Measurements from ENCODE around the gene CNOT8.
A peak's percentile ranks its signal among the peaks of the same experiment; 100 is the strongest.
"Not testable (repeated sequence)": the region's sequence is repeated elsewhere in the genome, so short reads cannot be mapped to it uniquely, and the experiment has no call there.

CNOT8 gene

DNA sequence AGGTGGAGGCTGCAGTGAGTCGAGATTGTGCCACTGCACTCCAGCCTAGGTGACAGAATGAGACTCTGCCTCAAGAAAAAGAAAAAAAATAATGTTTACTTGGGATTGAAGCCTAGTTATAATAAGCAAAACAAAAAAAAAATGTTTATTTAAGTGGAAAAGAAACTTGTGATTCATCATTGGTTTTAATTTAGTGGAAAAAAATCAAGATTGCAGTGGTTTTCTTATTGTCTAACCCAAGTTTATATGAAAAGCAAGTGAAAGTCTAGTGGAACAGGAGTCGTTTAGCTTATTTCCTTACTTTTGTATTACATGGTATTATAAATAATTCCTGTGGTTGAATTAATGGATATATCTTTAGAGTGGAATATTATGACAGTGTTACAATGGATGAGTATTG, 8.4 kb downstream of the CNOT8 start:
- no peak for DNase-seq

- DNase-seq, result peak in 1 of 4 experiments; percentile 12
Observed at GRCh38 chr5:154868702-154869101, 10.3 kb downstream of the CNOT8 start.

DNA sequence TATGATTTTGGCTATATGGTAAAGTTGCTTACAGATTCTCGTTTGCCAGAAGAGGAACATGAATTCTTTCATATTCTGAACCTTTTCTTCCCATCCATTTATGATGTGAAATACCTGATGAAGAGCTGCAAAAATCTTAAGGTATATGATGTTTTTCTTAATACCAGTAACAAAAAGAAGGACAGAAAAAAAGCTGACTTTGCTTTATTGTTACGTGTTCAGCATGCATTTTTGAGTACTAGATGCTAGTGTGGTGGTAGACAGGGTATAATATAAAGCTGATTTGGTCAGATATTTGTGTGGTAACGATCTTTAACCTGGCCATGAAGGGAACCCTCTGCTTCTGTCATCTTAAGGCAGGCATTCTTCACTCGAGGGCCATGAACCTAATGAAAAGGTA, 13.3 kb downstream of the CNOT8 start:
- DNase-seq, result no peak

DNA sequence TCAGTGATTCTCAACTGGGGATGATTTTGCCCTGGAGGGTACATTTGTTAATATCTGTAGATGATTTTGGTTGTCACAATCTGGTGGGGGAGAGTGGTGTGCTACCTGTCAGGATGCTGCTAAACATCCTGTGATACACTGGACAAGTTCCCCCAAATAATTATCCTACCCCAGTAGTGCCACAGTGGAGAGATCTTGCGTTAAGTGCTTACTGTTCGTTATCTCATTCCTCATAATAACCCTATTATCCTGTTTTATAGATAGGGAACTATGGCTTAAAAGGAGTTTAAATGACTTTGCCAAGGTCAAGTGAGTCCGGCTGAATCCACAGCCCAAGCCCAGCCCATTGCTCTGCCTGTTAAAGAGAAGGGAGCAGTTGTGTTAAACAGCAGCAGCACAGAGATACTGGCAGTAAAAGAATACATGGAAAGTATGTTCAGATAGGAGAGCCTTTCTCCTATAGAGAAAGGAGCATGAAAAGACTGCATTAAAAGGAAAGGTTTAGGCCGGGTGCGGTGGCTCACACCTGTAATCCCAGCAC, 15.4 kb downstream of the CNOT8 start:
- no peak for DNase-seq

- DNase-seq, result peak in 1 of 4 experiments; percentile 25
Observed at GRCh38 chr5:154878642-154879335, 20.4 kb downstream of the CNOT8 start.

- DNase-seq, result no peak
Observed at GRCh38 chr5:154881986-154882385, 23.6 kb downstream of the CNOT8 start.

DNA sequence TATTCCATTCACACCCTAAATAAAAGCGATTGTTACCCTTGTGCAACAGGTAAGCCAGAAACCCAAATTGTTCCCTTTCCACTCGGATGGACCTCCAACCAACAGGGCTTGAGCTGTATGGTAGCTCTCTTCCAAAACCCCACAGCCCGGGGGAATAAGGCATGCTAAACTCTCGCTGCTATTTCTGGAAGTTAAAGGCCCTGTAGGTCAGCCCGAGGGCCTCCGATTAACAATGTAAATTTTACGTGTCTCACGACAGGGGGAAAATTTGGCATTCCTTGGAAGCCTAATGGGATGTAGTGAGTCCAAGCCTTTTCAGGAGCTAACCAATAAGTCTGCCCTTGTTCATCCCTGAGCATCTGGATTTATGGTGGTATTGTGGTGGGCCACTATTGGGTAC, 26.0 kb downstream of the CNOT8 start:
- no peak for DNase-seq

DNA sequence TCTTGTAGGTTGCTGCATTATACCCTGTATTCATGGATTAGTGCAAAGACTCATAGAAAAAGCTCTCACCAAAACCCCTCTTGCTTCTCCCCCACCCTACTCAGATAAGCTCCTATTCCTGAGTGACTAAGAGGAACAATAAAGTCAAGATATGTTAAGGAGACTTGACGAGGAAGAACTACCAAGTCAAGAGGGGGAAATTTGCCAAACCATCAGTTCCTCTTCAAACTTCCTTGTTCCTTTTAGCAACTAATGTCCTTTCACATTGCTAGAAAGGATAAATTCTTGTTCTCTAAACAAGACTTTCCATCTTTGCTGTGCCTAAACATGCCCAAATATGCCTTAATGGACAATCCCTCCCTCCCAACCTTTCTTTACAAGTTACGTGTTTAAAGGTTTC, 27.0 kb downstream of the CNOT8 start:
- DNase-seq, result peak; percentile 40 to 77 (median 67)

DNA sequence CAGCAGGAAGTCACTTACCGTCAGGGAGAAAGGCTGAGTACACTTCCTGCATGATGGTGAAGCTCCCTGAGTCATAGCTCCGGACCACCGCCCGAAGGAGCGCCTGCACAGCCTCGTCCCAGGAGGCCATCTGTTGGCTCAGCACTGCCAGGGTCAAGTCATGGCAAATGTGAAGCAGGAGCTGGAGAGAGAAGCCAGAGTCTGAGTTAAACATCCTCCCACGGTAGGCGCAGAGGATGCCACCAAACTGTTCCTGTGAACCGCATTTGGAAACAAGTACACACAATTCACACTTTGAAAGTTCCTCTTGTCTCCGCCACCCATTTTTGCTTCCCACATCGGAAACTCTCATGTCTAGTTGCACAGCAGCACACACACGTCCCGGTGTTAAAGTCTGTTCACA, 33.9 kb downstream of the CNOT8 start:
- no peak for DNase-seq

GRCh38 chr5:154893381-154893780, 35.0 kb downstream of the CNOT8 start:
- no peak for DNase-seq

- DNase-seq, result no peak
Observed at GRCh38 chr5:154895606-154896561, 37.5 kb downstream of the CNOT8 start.

DNA sequence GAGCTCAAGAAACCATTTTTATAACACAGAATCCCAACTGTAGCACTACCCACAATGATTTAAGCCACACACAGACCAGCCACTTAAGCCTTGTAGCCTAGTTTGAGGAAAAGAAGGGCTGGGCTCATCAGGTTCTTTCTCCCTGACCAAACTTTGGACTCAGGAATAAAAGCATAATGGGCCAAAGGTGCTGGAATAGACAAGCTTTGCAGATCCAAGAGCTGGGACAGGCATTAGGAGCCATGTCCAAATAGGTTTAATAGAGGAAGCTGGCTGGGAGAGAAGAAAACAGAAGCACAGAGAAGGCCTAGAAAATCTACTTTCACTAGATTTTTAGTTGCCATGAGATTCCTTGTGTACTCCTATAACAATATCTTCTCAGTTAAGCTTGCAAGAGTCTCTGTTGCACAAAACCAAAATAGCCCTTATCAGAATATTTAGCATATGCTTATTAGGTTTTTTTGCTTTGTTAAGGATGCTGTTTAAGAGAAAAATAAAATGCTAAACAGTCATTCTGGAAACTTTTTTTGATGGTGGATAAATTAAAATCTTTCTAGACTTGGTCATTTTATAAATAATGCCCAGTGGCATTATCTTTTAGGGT, 38.2 kb downstream of the CNOT8 start:
- no peak for DNase-seq

DNA sequence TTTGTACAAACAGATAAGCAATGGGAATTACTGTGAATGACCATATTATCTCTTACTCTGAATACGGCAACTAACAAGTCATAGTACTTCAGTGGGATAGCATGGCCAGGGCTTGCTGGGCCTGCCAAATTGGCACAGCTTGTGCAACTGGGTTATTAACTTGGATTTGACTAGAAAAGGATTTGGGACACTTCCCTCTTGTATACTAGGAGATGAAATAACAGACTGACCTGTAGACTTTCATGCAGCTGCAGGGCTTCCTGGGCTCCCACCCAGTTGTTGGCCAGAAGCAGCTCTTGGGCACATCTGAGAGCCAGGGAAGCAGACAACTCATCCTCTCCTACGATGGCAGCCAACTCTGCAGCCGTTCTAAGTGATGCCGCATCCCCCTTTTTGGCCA, 39.8 kb downstream of the CNOT8 start:
- DNase-seq, result no peak

- no peak for DNase-seq
Observed at GRCh38 chr5:154899151-154899816, 40.9 kb downstream of the CNOT8 start.

GRCh38 chr5:154900066-154900465, 41.6 kb downstream of the CNOT8 start:
- DNase-seq, result no peak

- DNase-seq, result no peak
Observed at GRCh38 chr5:154901276-154901675, 42.8 kb downstream of the CNOT8 start.

- no peak for DNase-seq
Observed at GRCh38 chr5:154901913-154902312, 43.5 kb downstream of the CNOT8 start.

GRCh38 chr5:154905601-154906000, 47.2 kb downstream of the CNOT8 start:
- DNase-seq, result not testable (repeated sequence)

GRCh38 chr5:154916874-154917273, 58.4 kb downstream of the CNOT8 start:
- DNase-seq, result no peak

DNA sequence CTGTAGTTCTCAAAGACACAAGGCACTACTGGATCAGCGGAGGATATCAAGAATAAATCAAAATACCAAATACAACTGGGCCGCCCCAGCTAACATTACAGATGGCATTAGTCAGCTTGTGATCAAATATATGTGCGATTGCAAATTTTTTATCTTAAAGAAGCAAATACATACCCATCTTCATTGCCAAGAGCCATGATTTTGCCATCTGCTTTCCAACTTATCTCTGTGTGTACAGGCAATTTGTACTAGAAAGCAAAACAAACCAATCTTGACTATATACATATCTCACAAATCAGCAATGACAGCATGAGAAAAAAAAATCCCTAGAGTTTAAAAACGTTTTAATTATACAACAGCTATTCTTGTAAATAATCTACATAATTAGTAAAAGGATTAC, 59.3 kb downstream of the CNOT8 start:
- no peak for DNase-seq

- no peak for DNase-seq
Observed at GRCh38 chr5:154923441-154924430, 65.3 kb downstream of the CNOT8 start.
